Measurements from ENCODE around the gene PKD1L1.

DNA sequence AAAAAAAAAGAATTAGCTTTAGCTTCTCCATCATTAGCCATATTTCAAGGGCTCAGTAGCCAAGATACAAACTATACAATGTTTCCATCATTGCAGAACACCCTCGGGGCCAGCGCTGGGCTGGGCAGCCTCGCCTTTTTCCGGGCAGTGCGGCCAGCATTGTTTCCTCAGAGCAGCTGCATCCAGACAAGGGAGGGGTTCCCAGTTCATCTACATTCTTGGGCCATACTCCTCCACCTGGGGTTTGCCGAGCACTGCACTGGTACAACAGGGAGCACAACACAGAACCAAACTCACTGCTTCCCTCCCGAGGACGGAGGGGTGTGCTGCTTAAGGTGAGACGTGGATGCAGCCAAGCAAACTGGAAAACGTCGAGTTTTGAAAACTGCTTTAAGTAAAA is 2.4 kb upstream of the PKD1L1 start:
- TF ChIP-seq EGR1 (IDR thresholded peaks at IDR 0.05) (no peak), TEAD4 (IDR thresholded peaks at IDR 0.05) (no peak), FOXM1 (IDR thresholded peaks at IDR 0.05; ENCODE audit: borderline replicate concordance, low read depth) (no peak)
- TF ChIP-seq, protein P1, sequence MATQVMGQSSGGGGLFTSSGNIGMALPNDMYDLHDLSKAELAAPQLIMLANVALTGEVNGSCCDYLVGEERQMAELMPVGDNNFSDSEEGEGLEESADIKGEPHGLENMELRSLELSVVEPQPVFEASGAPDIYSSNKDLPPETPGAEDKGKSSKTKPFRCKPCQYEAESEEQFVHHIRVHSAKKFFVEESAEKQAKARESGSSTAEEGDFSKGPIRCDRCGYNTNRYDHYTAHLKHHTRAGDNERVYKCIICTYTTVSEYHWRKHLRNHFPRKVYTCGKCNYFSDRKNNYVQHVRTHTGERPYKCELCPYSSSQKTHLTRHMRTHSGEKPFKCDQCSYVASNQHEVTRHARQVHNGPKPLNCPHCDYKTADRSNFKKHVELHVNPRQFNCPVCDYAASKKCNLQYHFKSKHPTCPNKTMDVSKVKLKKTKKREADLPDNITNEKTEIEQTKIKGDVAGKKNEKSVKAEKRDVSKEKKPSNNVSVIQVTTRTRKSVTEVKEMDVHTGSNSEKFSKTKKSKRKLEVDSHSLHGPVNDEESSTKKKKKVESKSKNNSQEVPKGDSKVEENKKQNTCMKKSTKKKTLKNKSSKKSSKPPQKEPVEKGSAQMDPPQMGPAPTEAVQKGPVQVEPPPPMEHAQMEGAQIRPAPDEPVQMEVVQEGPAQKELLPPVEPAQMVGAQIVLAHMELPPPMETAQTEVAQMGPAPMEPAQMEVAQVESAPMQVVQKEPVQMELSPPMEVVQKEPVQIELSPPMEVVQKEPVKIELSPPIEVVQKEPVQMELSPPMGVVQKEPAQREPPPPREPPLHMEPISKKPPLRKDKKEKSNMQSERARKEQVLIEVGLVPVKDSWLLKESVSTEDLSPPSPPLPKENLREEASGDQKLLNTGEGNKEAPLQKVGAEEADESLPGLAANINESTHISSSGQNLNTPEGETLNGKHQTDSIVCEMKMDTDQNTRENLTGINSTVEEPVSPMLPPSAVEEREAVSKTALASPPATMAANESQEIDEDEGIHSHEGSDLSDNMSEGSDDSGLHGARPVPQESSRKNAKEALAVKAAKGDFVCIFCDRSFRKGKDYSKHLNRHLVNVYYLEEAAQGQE (IDR thresholded peaks at IDR 0.05; ENCODE audit: low read depth): no peak
- TF ChIP-seq, protein P2, sequence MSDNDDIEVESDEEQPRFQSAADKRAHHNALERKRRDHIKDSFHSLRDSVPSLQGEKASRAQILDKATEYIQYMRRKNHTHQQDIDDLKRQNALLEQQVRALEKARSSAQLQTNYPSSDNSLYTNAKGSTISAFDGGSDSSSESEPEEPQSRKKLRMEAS (IDR thresholded peaks at IDR 0.05): no peak
